HCT116 (cell line): Measurements from ENCODE around the gene PACSIN2. TPM values are rescaled to one million over a fixed set of nuclear protein-coding genes. Genes with fewer than 3 reads are reported as not detected.

Experiments
- ATAC-seq: fragments of 200-7000 bp; cut with Tn5 transposase; 2 replicates; pipeline ENCODE4 v1.9.1; 2020; ENCODE audit warnings: mild to moderate bottlenecking, moderate library complexity
- BruUV-seq: library from RNA; stranded (reverse); fragments of 400-500 nt; replicated peaks from 2 replicates; lab custom pipeline; 2021; lab: Mats Ljungman, UMichigan
- CTCF ChIA-PET: fragments of 300-600 bp; sonication (Branson Sonifier 250); formaldehyde crosslinking; loops from one replicate; lab custom pipeline; 2021; ENCODE audit warnings: antibody characterized with exemption; lab: Charles Lee
- POLR2A ChIA-PET: fragments of 300-600, 350-600 bp; sonication (Branson Sonifier 250); formaldehyde crosslinking; loops from one replicate; lab custom pipeline; 2021; ENCODE audit warnings: antibody characterized with exemption; lab: Charles Lee
- RAD21 ChIA-PET, 2 experiments: fragments of 300-600 bp; sonication (Branson Sonifier 250); formaldehyde crosslinking; loops; one replicate each; lab custom pipeline; 2023; ENCODE audit warnings: low total read pairs in 2 of 2; ENCODE audit not compliant: uncharacterized antibody in 2 of 2, unreplicated experiment in 2 of 2, low non-redundant PET in 1 of 2; lab: Charles Lee
- DNase-seq: peaks from one replicate; pipeline ENCODE4 v3.0.0-alpha.2; 2010; ENCODE audit warnings: low read depth, low spot score
- H2AFZ ChIP-seq: fragments of 200-600 bp; shearing (Covaris generic), sonication (generic); 2 replicates; pipeline ENCODE4 v1.6.1; 2017; ENCODE audit warnings: low read depth, mixed run types, mixed read lengths, antibody characterized with exemption, low read length; ENCODE audit not compliant: poor library complexity, severe bottlenecking
- H3K27ac ChIP-seq: 2 replicates; pipeline ENCODE4 v1.5.1; 2012; ENCODE audit warnings: low read depth, low read length
- H3K27me3 ChIP-seq: fragments of 200-600 bp; sonication (generic); 2 replicates; pipeline ENCODE4 v1.6.1; 2016; ENCODE audit warnings: mixed run types, low read length, mixed read lengths; ENCODE audit not compliant: insufficient read depth
- H3K36me3 ChIP-seq, 2 experiments: fragments of 200-500 bp in 1 of 2; fragments of 200-600 bp in 1 of 2; sonication (Bioruptor generic) in 1 of 2; sonication (generic) in 1 of 2; 2 replicates each; pipeline versions ENCODE4 v1.5.1 to v1.6.1; 2014 to 2016; ENCODE audit warnings: low read length in 2 of 2, inconsistent platforms in 1 of 2, mixed read lengths in 1 of 2, mixed run types in 1 of 2; ENCODE audit not compliant: insufficient read depth in 2 of 2, control insufficient read depth in 1 of 2
- H3K4me1 ChIP-seq, 2 experiments: fragments of 200-600 bp in 1 of 2; sonication (generic) in 1 of 2; 2 replicates each; pipeline versions ENCODE4 v1.5.1 to v1.6.1; 2012 to 2017; ENCODE audit warnings: low read length in 2 of 2, inconsistent platforms in 1 of 2, mild to moderate bottlenecking in 1 of 2, mixed read lengths in 1 of 2, mixed run types in 1 of 2, moderate library complexity in 1 of 2; ENCODE audit not compliant: insufficient read depth in 2 of 2, control insufficient read depth in 1 of 2
- H3K4me2 ChIP-seq: fragments of 200-600 bp; sonication (generic); 2 replicates; pipeline ENCODE4 v1.6.1; 2017; ENCODE audit warnings: mixed run types, low read length, mixed read lengths
- H3K4me3 ChIP-seq, 2 experiments: fragments of 200-600 bp in 1 of 2; sonication (generic) in 1 of 2; replicated peaks in 1 of 2; 2 replicates each; pipeline ENCODE4 v1.5.1; 2011 to 2016; ENCODE audit warnings: low read length in 2 of 2, control low read depth in 1 of 2, low read depth in 1 of 2, mild to moderate bottlenecking in 1 of 2, mixed read lengths in 1 of 2, mixed run types in 1 of 2
- H3K79me2 ChIP-seq: fragments of 200-600 bp; sonication (generic); 2 replicates; pipeline ENCODE4 v1.6.1; 2017; ENCODE audit warnings: mild to moderate bottlenecking, mixed run types, low read length, moderate library complexity, mixed read lengths; ENCODE audit not compliant: insufficient read depth
- H3K9ac ChIP-seq: fragments of 200-600 bp; sonication (generic); 2 replicates; pipeline ENCODE4 v1.6.1; 2016; ENCODE audit warnings: low read length, mixed read lengths
- H3K9me2 ChIP-seq: fragments of 200-600 bp; sonication (generic), shearing (Covaris generic); 2 replicates; pipeline ENCODE4 v1.6.1; 2017; ENCODE audit warnings: mixed run types, mild to moderate bottlenecking, moderate library complexity; ENCODE audit not compliant: insufficient read depth
- H3K9me3 ChIP-seq, 2 experiments: fragments of 200-500 bp in 1 of 2; fragments of 200-600 bp in 1 of 2; sonication (Bioruptor generic) in 1 of 2; sonication (generic) in 1 of 2; 2 replicates each; pipeline ENCODE4 v1.6.1; 2014 to 2017; ENCODE audit warnings: low read length in 2 of 2, mixed read lengths in 2 of 2, inconsistent platforms in 1 of 2, low read depth in 1 of 2, mild to moderate bottlenecking in 1 of 2, mixed run types in 1 of 2, moderate library complexity in 1 of 2; ENCODE audit not compliant: control insufficient read depth in 1 of 2, insufficient read depth in 1 of 2
- H4K20me1 ChIP-seq: fragments of 200-600 bp; sonication (generic), shearing (Covaris generic); 2 replicates; pipeline ENCODE4 v1.6.1; 2017; ENCODE audit warnings: mixed run types, mild to moderate bottlenecking, moderate library complexity; ENCODE audit not compliant: insufficient read depth
- CEBPB ChIP-seq: IDR thresholded peaks from 2 replicates; pipeline ENCODE4 v1.6.1; 2012; ENCODE audit warnings: low read depth
- FOSL1 ChIP-seq: IDR thresholded peaks from 2 replicates; pipeline ENCODE4 v1.6.1; 2012; ENCODE audit warnings: low read depth
- POLR2A ChIP-seq: IDR thresholded peaks from 2 replicates; pipeline ENCODE4 v1.7.0; 2011; ENCODE audit warnings: borderline replicate concordance; ENCODE audit not compliant: insufficient read depth, insufficient read length; ENCODE audit errors: extremely low read depth
- YY1 ChIP-seq: IDR thresholded peaks from 2 replicates; pipeline ENCODE4 v1.6.1; 2011; ENCODE audit warnings: low read length, low read depth, moderate library complexity, mild to moderate bottlenecking; ENCODE audit not compliant: insufficient replicate concordance; ENCODE audit errors: extremely low read depth
- ZNF274 ChIP-seq: fragments of 200-500 bp; sonication (Bioruptor generic); IDR thresholded peaks from 2 replicates; pipeline ENCODE4 v1.6.1; 2014; ENCODE audit warnings: mild to moderate bottlenecking, low read depth, low read length, inconsistent platforms
- intact Hi-C: fragments of 100-400 bp; cut with micrococcal nuclease; formaldehyde crosslinking; loops from 2 replicates; pipeline ENCODE4 v1.10.0; 2022
- total RNA-seq: library from RNA; stranded (reverse); gene quantifications from one replicate; pipeline ENCODE4 v1.2.1, GENCODE V29; 2021; ENCODE audit not compliant: unreplicated experiment
- TF ChIP-seq, protein P1 (sequence below): IDR thresholded peaks from 2 replicates; pipeline ENCODE4 v1.6.1; 2011; ENCODE audit warnings: mild to moderate bottlenecking, low read length, moderate library complexity; ENCODE audit not compliant: insufficient replicate concordance; ENCODE audit errors: extremely low read depth
- TF ChIP-seq, protein P2 (sequence below), 3 experiments: fragments of 200-600 bp in 1 of 3; sonication (generic) in 1 of 3; IDR thresholded peaks in 2 of 3; conservative IDR thresholded peaks in 1 of 3; 2 replicates each; pipeline ENCODE4 v1.5.1; 2012 to 2017; ENCODE audit warnings: low read depth in 2 of 3, low read length in 2 of 3, antibody characterized with exemption in 1 of 3, borderline replicate concordance in 1 of 3, control low read depth in 1 of 3, mild to moderate bottlenecking in 1 of 3, mixed read lengths in 1 of 3, mixed run types in 1 of 3, moderate library complexity in 1 of 3; ENCODE audit not compliant: insufficient read depth in 1 of 3

The PACSIN2 gene
- total RNA-seq, 1 experiment from 2014 or later, result 48.2 TPM

DNA sequence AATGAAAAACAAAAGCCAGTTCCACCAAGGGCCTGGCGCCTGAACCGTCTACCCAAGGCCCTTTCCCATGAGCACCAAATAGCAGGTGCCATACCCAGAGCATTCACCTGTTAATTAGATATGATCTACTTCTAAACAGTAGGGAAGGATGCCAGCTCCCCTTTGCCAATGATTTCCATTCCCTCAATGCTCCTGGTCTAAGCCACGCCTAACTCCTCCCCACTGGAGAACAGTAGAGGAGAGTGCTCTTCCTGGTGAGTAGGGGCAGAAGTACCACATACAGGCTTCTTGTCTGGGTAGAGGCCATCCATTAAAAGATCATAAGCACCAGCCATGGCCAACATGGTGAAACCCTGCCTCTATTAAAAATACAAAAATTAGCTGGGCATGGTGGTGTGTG lies 40.7 kb downstream of the PACSIN2 start:
- Histone ChIP-seq H3K4me3 (no peak overlapping the region), H3K9me2 (no peaks in the 10 kb centered on the region), H3K4me2 (no peak overlapping the region)
- no peak for TF ChIP-seq POLR2A
- TF ChIP-seq, protein P1, sequence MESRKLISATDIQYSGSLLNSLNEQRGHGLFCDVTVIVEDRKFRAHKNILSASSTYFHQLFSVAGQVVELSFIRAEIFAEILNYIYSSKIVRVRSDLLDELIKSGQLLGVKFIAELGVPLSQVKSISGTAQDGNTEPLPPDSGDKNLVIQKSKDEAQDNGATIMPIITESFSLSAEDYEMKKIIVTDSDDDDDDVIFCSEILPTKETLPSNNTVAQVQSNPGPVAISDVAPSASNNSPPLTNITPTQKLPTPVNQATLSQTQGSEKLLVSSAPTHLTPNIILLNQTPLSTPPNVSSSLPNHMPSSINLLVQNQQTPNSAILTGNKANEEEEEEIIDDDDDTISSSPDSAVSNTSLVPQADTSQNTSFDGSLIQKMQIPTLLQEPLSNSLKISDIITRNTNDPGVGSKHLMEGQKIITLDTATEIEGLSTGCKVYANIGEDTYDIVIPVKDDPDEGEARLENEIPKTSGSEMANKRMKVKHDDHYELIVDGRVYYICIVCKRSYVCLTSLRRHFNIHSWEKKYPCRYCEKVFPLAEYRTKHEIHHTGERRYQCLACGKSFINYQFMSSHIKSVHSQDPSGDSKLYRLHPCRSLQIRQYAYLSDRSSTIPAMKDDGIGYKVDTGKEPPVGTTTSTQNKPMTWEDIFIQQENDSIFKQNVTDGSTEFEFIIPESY, result no peak
- TF ChIP-seq FOSL1, result no peak
- no peak for TF ChIP-seq ZNF274
- TF ChIP-seq CEBPB, result no peak
- TF ChIP-seq YY1, result no peak
- TF ChIP-seq, protein P2, sequence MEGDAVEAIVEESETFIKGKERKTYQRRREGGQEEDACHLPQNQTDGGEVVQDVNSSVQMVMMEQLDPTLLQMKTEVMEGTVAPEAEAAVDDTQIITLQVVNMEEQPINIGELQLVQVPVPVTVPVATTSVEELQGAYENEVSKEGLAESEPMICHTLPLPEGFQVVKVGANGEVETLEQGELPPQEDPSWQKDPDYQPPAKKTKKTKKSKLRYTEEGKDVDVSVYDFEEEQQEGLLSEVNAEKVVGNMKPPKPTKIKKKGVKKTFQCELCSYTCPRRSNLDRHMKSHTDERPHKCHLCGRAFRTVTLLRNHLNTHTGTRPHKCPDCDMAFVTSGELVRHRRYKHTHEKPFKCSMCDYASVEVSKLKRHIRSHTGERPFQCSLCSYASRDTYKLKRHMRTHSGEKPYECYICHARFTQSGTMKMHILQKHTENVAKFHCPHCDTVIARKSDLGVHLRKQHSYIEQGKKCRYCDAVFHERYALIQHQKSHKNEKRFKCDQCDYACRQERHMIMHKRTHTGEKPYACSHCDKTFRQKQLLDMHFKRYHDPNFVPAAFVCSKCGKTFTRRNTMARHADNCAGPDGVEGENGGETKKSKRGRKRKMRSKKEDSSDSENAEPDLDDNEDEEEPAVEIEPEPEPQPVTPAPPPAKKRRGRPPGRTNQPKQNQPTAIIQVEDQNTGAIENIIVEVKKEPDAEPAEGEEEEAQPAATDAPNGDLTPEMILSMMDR (IDR thresholded peaks at IDR 0.05 in 2 of 3, conservative IDR thresholded peaks at IDR 0.05 in 1 of 3; ENCODE audit: borderline replicate concordance in 1 of 3, insufficient read depth in 1 of 3, low read depth in 2 of 3, low read length in 2 of 3), result no peak
- TF ChIP-seq, all 23 proteins: peak for 0
- Histone ChIP-seq H3K27ac (no peak overlapping the region), H3K36me3 (no peaks in the 10 kb centered on the region), H3K4me1 (peaks cover 26 to 39% of the 10 kb centered on the region in 2 experiments), H3K79me2 (peaks cover 76% of the 10 kb centered on the region), H3K27me3 (no peaks in the 10 kb centered on the region), H4K20me1 (peaks cover 9% of the 10 kb centered on the region; the same call in 1 of the 2 replicates), H3K9me3 (no peaks in the 10 kb centered on the region), H3K9ac (no peak overlapping the region), H2AFZ (no peak overlapping the region)
- RAD21 ChIA-PET, result no interaction called here
- ATAC-seq, result no peak
- POLR2A ChIA-PET, result no interaction called here
- intact Hi-C loops, result no loop called here
- no peak for DNase-seq
- BruUV-seq, result no TSS peak
- CTCF ChIA-PET, result no interaction called here
